Hepatocyte (in vitro differentiated cells): ENCODE data around the gene TEX28.

ENCODE experiments used
- EZH2 ChIP-seq: fragments of 200-600 bp; sonication (generic); IDR thresholded peaks from 2 replicates; pipeline ENCODE4 v1.6.1; 2016; ENCODE audit warnings: antibody characterized with exemption, mild to moderate bottlenecking, borderline replicate concordance
- TF ChIP-seq, protein P1 (sequence below): fragments of 200-600 bp; sonication (generic); IDR thresholded peaks from 2 replicates; pipeline ENCODE4 v1.5.1; 2016; ENCODE audit warnings: antibody characterized with exemption, mild to moderate bottlenecking; ENCODE audit not compliant: poor library complexity

GRCh38 chrX:154321152-154321551, 26.2 kb upstream of the TEX28 start:
- TF ChIP-seq, protein P1, sequence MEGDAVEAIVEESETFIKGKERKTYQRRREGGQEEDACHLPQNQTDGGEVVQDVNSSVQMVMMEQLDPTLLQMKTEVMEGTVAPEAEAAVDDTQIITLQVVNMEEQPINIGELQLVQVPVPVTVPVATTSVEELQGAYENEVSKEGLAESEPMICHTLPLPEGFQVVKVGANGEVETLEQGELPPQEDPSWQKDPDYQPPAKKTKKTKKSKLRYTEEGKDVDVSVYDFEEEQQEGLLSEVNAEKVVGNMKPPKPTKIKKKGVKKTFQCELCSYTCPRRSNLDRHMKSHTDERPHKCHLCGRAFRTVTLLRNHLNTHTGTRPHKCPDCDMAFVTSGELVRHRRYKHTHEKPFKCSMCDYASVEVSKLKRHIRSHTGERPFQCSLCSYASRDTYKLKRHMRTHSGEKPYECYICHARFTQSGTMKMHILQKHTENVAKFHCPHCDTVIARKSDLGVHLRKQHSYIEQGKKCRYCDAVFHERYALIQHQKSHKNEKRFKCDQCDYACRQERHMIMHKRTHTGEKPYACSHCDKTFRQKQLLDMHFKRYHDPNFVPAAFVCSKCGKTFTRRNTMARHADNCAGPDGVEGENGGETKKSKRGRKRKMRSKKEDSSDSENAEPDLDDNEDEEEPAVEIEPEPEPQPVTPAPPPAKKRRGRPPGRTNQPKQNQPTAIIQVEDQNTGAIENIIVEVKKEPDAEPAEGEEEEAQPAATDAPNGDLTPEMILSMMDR = no peak
- TF ChIP-seq EZH2 = no peak
